GM12878 (cell line): ENCODE data around the gene IFNLR1. TPM values are rescaled to one million over a fixed set of nuclear protein-coding genes. Genes with fewer than 3 reads are reported as not detected.

ENCODE experiments used
- ATAC-seq: fragments of 200-7000 bp; cut with Tn5 transposase; 3 replicates; pipeline ENCODE4 v1.9.1; 2020; ENCODE audit warnings: mild to moderate bottlenecking, moderate library complexity
- BruUV-seq: library from RNA; stranded (reverse); fragments of 400-500 nt; replicated peaks from 2 replicates; lab custom pipeline; 2021; lab: Mats Ljungman, UMichigan
- CTCF ChIA-PET: fragments of 300-600 bp; sonication (Branson Sonifier 250); formaldehyde crosslinking; extraction: SDS; loops from one replicate; lab custom pipeline; 2021; ENCODE audit warnings: inconsistent platforms; lab: Yijun Ruan, JAX
- POLR2A ChIA-PET: fragments of 350-600 bp; formaldehyde crosslinking; extraction: SDS; loops from one replicate; lab custom pipeline; 2021; ENCODE audit warnings: inconsistent platforms; lab: Charles Lee
- RAD21 ChIA-PET: fragments of 300-600 bp; sonication (Branson Sonifier 250); formaldehyde crosslinking; loops from one replicate; lab custom pipeline; 2023; ENCODE audit warnings: antibody characterized with exemption; ENCODE audit not compliant: unreplicated experiment; lab: Charles Lee
- SMC1A ChIA-PET: fragments of 300-600 bp; sonication (Branson Sonifier 250); formaldehyde crosslinking; loops from one replicate; lab custom pipeline; 2023; ENCODE audit not compliant: unreplicated experiment, uncharacterized antibody; lab: Charles Lee
- DNase-seq: peaks from one replicate; pipeline ENCODE4 v3.0.0-alpha.2; 2011; ENCODE audit warnings: low read depth, low spot score
- FAIRE-seq: peaks from 3 replicates; lab custom pipeline; 2011; peaks lifted over from hg19 to GRCh38; lab: Jason Lieb, UNC
- H2AFZ ChIP-seq: 2 replicates; pipeline ENCODE4 v1.6.0; 2011; ENCODE audit warnings: low read depth, low read length, control low read depth; ENCODE audit not compliant: control insufficient read depth
- H3K27ac ChIP-seq: 2 replicates; pipeline ENCODE4 v1.5.1; 2011; ENCODE audit warnings: control low read depth; ENCODE audit not compliant: control insufficient read depth, insufficient read depth
- H3K27me3 ChIP-seq, 2 experiments: replicated peaks in 1 of 2; 2 replicates each; pipeline versions ENCODE4 v1.6.0 to v1.6.1; 2011; ENCODE audit warnings: low read length in 1 of 2; ENCODE audit not compliant: control insufficient read depth in 2 of 2, insufficient read depth in 2 of 2
- H3K36me3 ChIP-seq, 2 experiments: 2 replicates each; pipeline ENCODE4 v1.5.1; 2011; ENCODE audit warnings: low read length in 1 of 2; ENCODE audit not compliant: control insufficient read depth in 2 of 2, insufficient read depth in 2 of 2
- H3K4me1 ChIP-seq: 2 replicates; pipeline ENCODE4 v1.6.1; 2011; ENCODE audit warnings: mild to moderate bottlenecking, low read length, moderate library complexity, mixed read lengths; ENCODE audit not compliant: control insufficient read depth, insufficient read depth
- H3K4me2 ChIP-seq: 2 replicates; pipeline ENCODE4 v1.6.0; 2011; ENCODE audit warnings: control low read depth; ENCODE audit not compliant: control insufficient read depth, insufficient read depth
- H3K4me3 ChIP-seq: fragments of 200-600 bp; sonication (generic); 2 replicates; pipeline ENCODE4 v1.5.1; 2016
- H3K79me2 ChIP-seq: 2 replicates; pipeline ENCODE4 v1.6.0; 2011; ENCODE audit warnings: low read length; ENCODE audit not compliant: control insufficient read depth, insufficient read depth
- H3K9ac ChIP-seq: 2 replicates; pipeline ENCODE4 v1.8.0; 2011; ENCODE audit warnings: low read length, control low read depth, mixed read lengths; ENCODE audit not compliant: control insufficient read depth, insufficient read depth
- H3K9me3 ChIP-seq: replicated peaks from 3 replicates; pipeline ENCODE4 v1.5.1; 2011; ENCODE audit warnings: mild to moderate bottlenecking, low read length; ENCODE audit not compliant: control insufficient read depth, insufficient read depth
- H4K20me1 ChIP-seq: 2 replicates; pipeline ENCODE4 v1.6.0; 2011; ENCODE audit not compliant: control insufficient read depth, insufficient read depth
- BMI1 ChIP-seq: fragments of 450-650 bp; IDR thresholded peaks from 2 replicates; pipeline ENCODE4 v1.6.1; 2016; ENCODE audit warnings: mild to moderate bottlenecking, moderate library complexity, borderline replicate concordance
- E4F1 ChIP-seq: fragments of 450-650 bp; IDR thresholded peaks from 2 replicates; pipeline ENCODE4 v1.6.1; 2018; ENCODE audit warnings: borderline replicate concordance, mild to moderate bottlenecking; ENCODE audit not compliant: partially characterized antibody
- FOS ChIP-seq: IDR thresholded peaks from 3 replicates; pipeline ENCODE4 v1.6.1; 2011; ENCODE audit warnings: borderline replicate concordance; ENCODE audit not compliant: insufficient read length; ENCODE audit errors: extremely low read depth
- HDGF ChIP-seq: fragments of 450-650 bp; IDR thresholded peaks from 2 replicates; pipeline ENCODE4 v1.6.1; 2016; ENCODE audit warnings: antibody characterized with exemption
- KDM1A ChIP-seq: fragments of 200-600 bp; sonication (generic); IDR thresholded peaks from 2 replicates; pipeline ENCODE4 v1.6.1; 2016; ENCODE audit warnings: borderline replicate concordance
- MTA3 ChIP-seq: IDR thresholded peaks from 2 replicates; pipeline ENCODE4 v1.6.1; 2012; ENCODE audit warnings: low read length, inconsistent platforms, borderline replicate concordance
- MXI1 ChIP-seq: fragments of 150-350 bp; IDR thresholded peaks from 2 replicates; pipeline ENCODE4 v1.6.1; 2011; ENCODE audit warnings: low read depth, mild to moderate bottlenecking, inconsistent platforms, low read length, improper control_type of control experiment
- NFIC ChIP-seq: IDR thresholded peaks from 2 replicates; pipeline ENCODE4 v1.6.1; 2012; ENCODE audit warnings: low read depth, mild to moderate bottlenecking, inconsistent platforms, low read length, moderate library complexity
- SIN3A ChIP-seq: IDR thresholded peaks from 2 replicates; pipeline ENCODE4 v1.6.1; 2012; ENCODE audit warnings: low read depth, low read length, improper control_type of control experiment
- SMC3 ChIP-seq: IDR thresholded peaks from 2 replicates; pipeline ENCODE4 v1.6.1; 2011; ENCODE audit warnings: low read length, improper control_type of control experiment, borderline replicate concordance
- TAF1 ChIP-seq: IDR thresholded peaks from 2 replicates; pipeline ENCODE4 v1.6.1; 2011; ENCODE audit warnings: mild to moderate bottlenecking, low read depth, low read length, borderline replicate concordance
- WGBS: methylation state at CpG from one replicate; pipeline ENCODE4 v1.1.6; 2016; ENCODE audit warnings: low lambda C conversion rate; ENCODE audit not compliant: insufficient replicate concordance, insufficient coverage; ENCODE audit errors: missing lambda C conversion rate; 5-methylcytosine and 5-hydroxymethylcytosine counted together
- in situ Hi-C: fragments of 300-500 bp; cut with MboI; formaldehyde crosslinking; loops from 9 replicates; pipeline ENCODE4 v1.14.3; 2018; ENCODE audit warnings: mixed read lengths
- intact Hi-C: fragments of 100-400 bp; cut with micrococcal nuclease; formaldehyde crosslinking; loops from one replicate; pipeline ENCODE4 v1.14.2; 2022; ENCODE audit not compliant: unreplicated experiment
- polyA plus RNA-seq, 11 experiments: library from polyadenylated mRNA; depleted of rRNA in 4 of 11; unstranded in 6 of 11; stranded (reverse) in 5 of 11; fragments of >200 nt; fragmentation: Nextera tagmentation in 4 of 11; fragmentation: Illumina TruSeq in 1 of 11; extraction: Ambion mirVana in 4 of 11; extraction: Trizol in 1 of 11; gene quantifications; 1 replicate in 1 of 11; 2 replicates in 10 of 11; pipeline versions ENCODE4 v1.2.1 to v1.2.3, GENCODE V29; 2011 to 2016; ENCODE audit warnings: inconsistent platforms in 2 of 11, missing spikeins in 2 of 11, low read depth in 1 of 11
- total RNA-seq, 4 experiments: library from RNA; depleted of rRNA in 3 of 4; stranded (reverse); fragments of >200 nt in 3 of 4; fragmentation: Illumina TruSeq in 1 of 4; extraction: Trizol in 1 of 4; gene quantifications; 2 replicates each; pipeline versions ENCODE4 v1.2.1 to v1.2.3, GENCODE V29; 2013 to 2021

The IFNLR1 gene
- total and polyA plus RNA-seq, 10 of the 15 experiments (the other 5 are each of a cell fraction or from before 2014, with no cell fraction given) = 0.31 to 5.6 (median 3.9) TPM

- TF ChIP-seq HDGF = no peak
- no peak for TF ChIP-seq SMC3
Measured at GRCh38 chr1:24109686-24110475, 77.2 kb downstream of the IFNLR1 start (continued).

- H4K20me1 ChIP-seq = no peaks in the 10 kb centered on the region
- 0% methylated on average over 1 of the region's 1 CpG for WGBS
- H3K4me1 ChIP-seq = no peaks in the 10 kb centered on the region
- H3K9me3 ChIP-seq = no peaks in the 10 kb centered on the region
- RAD21 ChIA-PET = no interaction called here
- no peak overlapping the region for H3K27ac ChIP-seq
- in situ Hi-C loops = no loop called here
- no peak overlapping the region for H3K4me3 ChIP-seq
- no peak overlapping the region for H3K9ac ChIP-seq
- TF ChIP-seq FOS = no peak
- no peak for TF ChIP-seq TAF1
- TF ChIP-seq KDM1A = no peak
- TF ChIP-seq MXI1 = no peak
- TF ChIP-seq BMI1 = no peak
- no peak for TF ChIP-seq E4F1
- TF ChIP-seq NFIC = no peak
- TF ChIP-seq SIN3A = no peak
- TF ChIP-seq MTA3 = no peak
- TF ChIP-seq, all 136 proteins: peak for 0
- no peak for FAIRE-seq
- H3K79me2 ChIP-seq = no peaks in the 10 kb centered on the region
- no TSS peak for BruUV-seq
- no peak overlapping the region for H3K4me2 ChIP-seq
- SMC1A ChIA-PET = no interaction called here
- CTCF ChIA-PET = no interaction called here
- intact Hi-C loops = no loop called here
- no peak for DNase-seq
- no peaks in the 10 kb centered on the region for H3K36me3 ChIP-seq
- POLR2A ChIA-PET = no interaction called here
- no peak for ATAC-seq
- H2AFZ ChIP-seq = no peak overlapping the region
- H3K27me3 ChIP-seq = no peaks in the 10 kb centered on the region; a peak in 3 of 4 replicates
Measured at GRCh38 chr1:24109166-24109483, 78.0 kb downstream of the IFNLR1 start.
